ENCODE results near the gene LDLRAD2. TPM values are rescaled to one million over a fixed set of nuclear protein-coding genes. Genes with fewer than 3 reads are reported as not detected.

LDLRAD2 gene
- total RNA-seq, 1 experiment from 2014 or later: 1.0 TPM

GRCh38 chr1:21837476-21837875 lies 25.4 kb downstream of the LDLRAD2 start:
- TF ChIP-seq CTCF (conservative IDR thresholded peaks at IDR 0.05): no peak
- no peak overlapping the region for H2BK5ac ChIP-seq (ENCODE audit: insufficient read length, low read length)
- no peak overlapping the region for H3K4me3 Mint-ChIP-seq
- no peaks in the 10 kb centered on the region for H3K79me2 ChIP-seq (ENCODE audit: insufficient read depth, low read length)
- no peak overlapping the region for H2BK20ac ChIP-seq (ENCODE audit: low read depth, low read length, poor library complexity, severe bottlenecking)
- WGBS (ENCODE audit: extremely low coverage, insufficient read length, low lambda C conversion rate): no CpG with 5 or more reads among the region's 10 CpGs
- peaks cover 16% of the 10 kb centered on the region in 2 experiments for H3K9me3 Mint-ChIP-seq
- no peak overlapping the region for H3K4me2 ChIP-seq (ENCODE audit: insufficient read depth, insufficient read length, low read length)
- H2AFZ ChIP-seq (ENCODE audit: low read length): no peak overlapping the region
- no peak overlapping the region for H3T11ph ChIP-seq (ENCODE audit: low read length)
- H3K4me1 ChIP-seq (ENCODE audit: insufficient read depth, low read length): no peaks in the 10 kb centered on the region
- H4K91ac ChIP-seq (ENCODE audit: insufficient read length, low read depth, low read length): no peak overlapping the region
- no peak overlapping the region for H3K9ac ChIP-seq (ENCODE audit: extremely low read depth, insufficient read length, low read length)
- H3K56ac ChIP-seq (ENCODE audit: insufficient read length, low read depth, low read length): no peak overlapping the region
- no peak overlapping the region for H3K23ac ChIP-seq (ENCODE audit: insufficient read length, low read depth, low read length)
- H3K14ac ChIP-seq (ENCODE audit: insufficient read depth, low read length): no peak overlapping the region
- H3K27me3 ChIP-seq (ENCODE audit: insufficient read depth, low read length): no peaks in the 10 kb centered on the region
- no peaks in the 10 kb centered on the region for H3K4me1 Mint-ChIP-seq
- no peak overlapping the region for H2BK15ac ChIP-seq (ENCODE audit: low read depth, low read length)
- H2AK5ac ChIP-seq (ENCODE audit: insufficient read length, low read length): no peak overlapping the region
- H4K8ac ChIP-seq (replicated peaks; ENCODE audit: insufficient read length, low read depth, low read length): no peak overlapping the region
- no peak overlapping the region for H4K5ac ChIP-seq (ENCODE audit: insufficient read length, low read depth, low read length)
- H2BK12ac ChIP-seq (ENCODE audit: insufficient read length, low read depth, low read length): no peak overlapping the region
- no peak overlapping the region for H3K4ac ChIP-seq (ENCODE audit: low read depth, low read length)
- H3K27ac Mint-ChIP-seq: no peak overlapping the region; a peak in 1 of 7 replicates
- no peak for DNase-seq
- peaks cover 42 to 75% (median 70%) of the 10 kb centered on the region in 3 experiments for H3K36me3 Mint-ChIP-seq (ENCODE audit: insufficient read depth in 1 of 3, low read depth in 3 of 3)
- H4K20me1 ChIP-seq (ENCODE audit: control insufficient read depth, insufficient read depth, insufficient read length): no peaks in the 10 kb centered on the region
- H3K27me3 Mint-ChIP-seq (ENCODE audit: low read depth): no peaks in the 10 kb centered on the region; the same call in 1 of the 2 replicates
- H3K27ac ChIP-seq (ENCODE audit: insufficient read length, low read depth, low read length): no peak overlapping the region
- H3K23me2 ChIP-seq (ENCODE audit: insufficient read length, low read depth, low read length, poor library complexity, severe bottlenecking): no peaks in the 10 kb centered on the region
- no peak overlapping the region for H2BK120ac ChIP-seq (ENCODE audit: low read depth, low read length, poor library complexity, severe bottlenecking)
- H3K18ac ChIP-seq (ENCODE audit: insufficient read length, low read depth, low read length): no peak overlapping the region
- H3K9me3 ChIP-seq (ENCODE audit: control insufficient read depth, low read depth, low read length): peaks cover 10% of the 10 kb centered on the region
- no peaks in the 10 kb centered on the region for H3K79me1 ChIP-seq (ENCODE audit: insufficient read depth, low read depth, low read length, poor library complexity, severe bottlenecking)
